LHCN-M2 (cell line): ENCODE data around the gene LAGE3. TPM values are rescaled to one million over a fixed set of nuclear protein-coding genes. Genes with fewer than 3 reads are reported as not detected.

Experiments
- DNase-seq: peaks from one replicate; pipeline ENCODE4 v3.0.0-alpha.2; 2012; ENCODE audit warnings: low read depth
- polyA plus RNA-seq: library from polyadenylated mRNA; unstranded; fragments of >200 nt; gene quantifications from one replicate; pipeline ENCODE4 v1.2.1, GENCODE V29; 2012; ENCODE audit warnings: missing spikeins
- total RNA-seq: library from RNA; depleted of rRNA; stranded (reverse); fragments of >200 nt; gene quantifications from 2 replicates; pipeline ENCODE4 v1.2.3, GENCODE V29; 2014; rRNA removed

LAGE3 gene, protein sequence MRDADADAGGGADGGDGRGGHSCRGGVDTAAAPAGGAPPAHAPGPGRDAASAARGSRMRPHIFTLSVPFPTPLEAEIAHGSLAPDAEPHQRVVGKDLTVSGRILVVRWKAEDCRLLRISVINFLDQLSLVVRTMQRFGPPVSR
- total RNA-seq: 66.8 and 70.1 TPM in 2 replicates
- polyA plus RNA-seq: 69.9 TPM

DNA sequence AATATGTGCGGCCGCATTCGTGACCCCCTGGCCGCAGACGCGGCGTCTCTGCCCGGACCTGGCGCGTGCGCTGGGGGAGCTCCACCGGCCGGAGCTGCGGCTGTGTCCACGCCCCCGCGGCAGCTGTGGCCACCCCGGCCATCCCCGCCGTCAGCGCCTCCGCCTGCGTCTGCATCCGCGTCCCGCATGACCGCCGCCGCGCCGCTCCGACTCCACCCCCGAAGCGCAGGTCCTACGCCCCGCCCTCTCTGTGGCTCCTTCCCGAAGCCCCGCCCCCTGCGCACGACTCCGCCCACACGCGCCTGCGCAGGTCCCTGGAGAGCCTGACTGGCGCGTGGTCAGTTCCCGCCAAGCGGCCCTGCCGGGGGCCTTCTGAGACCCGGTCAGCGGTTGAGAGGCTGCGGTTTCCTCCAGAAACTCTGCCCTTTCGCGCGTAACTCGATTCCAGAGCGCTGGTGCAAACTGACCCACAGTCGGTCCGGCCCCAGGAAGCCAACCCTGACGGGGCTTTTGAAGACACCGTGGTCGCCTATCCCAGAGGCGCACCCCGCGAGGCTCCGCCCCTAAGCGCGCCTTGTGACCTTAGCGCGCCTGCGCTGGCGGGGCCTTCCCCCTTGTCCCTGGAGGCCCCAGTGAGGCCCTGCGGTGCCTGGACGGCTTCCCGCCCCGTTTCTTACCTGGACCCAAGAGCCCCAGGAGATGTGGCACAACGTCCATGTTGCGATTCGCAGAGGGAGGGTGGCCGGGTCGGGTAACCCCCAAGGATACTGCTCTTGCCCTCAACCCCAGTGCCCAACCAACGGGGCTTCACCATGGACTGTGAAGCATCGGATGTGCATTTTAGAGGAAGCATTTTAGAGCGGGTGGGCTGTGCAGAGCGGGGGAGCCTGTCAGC, at the start of gene LAGE3:
Gene LAGE3 (minus strand): TSS at position 554 of the 895 bp plus-strand sequence. CDS start 366 bp downstream, at position 188.
- DNase-seq: peak; percentile 82

DNA sequence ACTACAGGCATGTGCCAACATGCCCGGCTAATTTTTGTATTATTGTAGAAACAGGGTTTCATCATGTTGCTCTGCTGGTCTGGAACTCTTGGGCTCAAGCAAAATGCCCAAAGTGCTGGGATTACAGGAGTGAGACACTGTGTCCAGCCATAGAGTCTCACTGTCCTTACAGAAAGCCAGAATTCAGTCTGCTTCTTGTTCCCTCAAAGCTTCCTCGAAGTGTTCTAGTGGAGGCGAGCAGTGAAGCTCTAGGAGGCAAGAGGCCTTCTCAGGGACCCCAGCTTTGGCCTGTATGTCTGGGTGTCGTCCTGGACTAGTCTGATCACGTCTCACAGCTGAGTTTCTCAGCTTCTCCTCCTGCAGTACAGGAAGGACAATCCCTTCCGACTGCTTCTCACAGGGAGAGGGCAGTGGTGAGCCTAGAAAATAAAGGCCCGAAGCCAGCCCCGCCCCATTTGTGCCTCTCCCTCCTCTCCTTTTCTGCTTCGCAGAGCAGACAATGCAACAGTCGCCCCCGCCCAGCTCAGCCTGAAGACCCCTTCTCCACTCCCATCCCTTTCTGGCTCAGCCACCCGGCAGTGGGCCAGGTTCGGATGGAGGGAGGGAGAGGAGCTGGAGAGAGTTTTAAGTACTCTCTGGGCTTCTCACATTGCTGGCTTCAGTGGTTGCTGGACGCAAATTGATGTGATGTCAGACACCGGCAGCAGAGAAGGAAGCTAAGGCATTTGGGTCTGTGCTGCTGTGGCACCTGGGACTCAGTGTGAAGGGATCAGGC, 48.0 kb upstream of the LAGE3 start:
- peak; percentile 76 for DNase-seq

DNA sequence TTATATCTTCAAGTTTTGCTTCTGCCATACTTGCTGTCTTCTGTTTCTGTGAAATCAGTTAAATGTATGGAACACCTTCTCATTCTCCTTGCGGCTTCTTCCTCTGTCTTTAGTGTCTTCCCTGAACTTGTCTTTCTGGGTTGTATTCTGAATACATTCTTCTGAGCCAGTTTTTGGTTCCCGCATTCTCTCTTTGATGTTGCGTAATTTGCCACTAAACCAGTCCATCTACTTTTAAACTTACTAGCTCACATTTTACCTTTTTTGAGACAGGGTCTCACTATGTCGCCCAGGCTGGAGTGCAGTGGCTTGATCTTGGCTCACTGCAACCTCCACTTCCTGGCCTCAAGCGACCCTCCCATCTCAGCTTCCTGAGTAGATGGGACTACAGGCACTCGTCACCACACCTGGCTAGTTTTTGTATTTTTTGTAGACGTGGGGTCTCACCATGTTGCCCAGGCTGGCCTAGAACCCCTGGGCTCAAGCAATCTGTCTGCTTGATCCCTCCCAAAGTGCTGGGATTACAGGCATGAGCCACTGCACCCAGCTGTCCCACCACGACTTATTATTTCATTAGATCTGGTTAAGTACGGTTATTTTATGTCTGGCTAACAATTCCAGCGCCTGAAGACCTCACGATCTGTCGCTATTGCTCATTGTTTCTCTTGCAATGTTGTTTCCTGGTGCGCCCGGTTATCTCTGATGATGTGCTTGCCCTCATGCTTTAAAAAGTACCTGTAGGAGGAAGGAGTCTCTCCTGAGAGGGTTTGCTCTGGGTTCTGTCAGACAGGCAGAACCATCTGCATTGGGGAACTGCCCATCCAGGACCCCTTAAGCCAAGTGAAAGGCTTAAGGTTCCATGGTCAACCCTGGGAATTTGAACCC, 46.8 kb upstream of the LAGE3 start:
- no peak for DNase-seq

DNA sequence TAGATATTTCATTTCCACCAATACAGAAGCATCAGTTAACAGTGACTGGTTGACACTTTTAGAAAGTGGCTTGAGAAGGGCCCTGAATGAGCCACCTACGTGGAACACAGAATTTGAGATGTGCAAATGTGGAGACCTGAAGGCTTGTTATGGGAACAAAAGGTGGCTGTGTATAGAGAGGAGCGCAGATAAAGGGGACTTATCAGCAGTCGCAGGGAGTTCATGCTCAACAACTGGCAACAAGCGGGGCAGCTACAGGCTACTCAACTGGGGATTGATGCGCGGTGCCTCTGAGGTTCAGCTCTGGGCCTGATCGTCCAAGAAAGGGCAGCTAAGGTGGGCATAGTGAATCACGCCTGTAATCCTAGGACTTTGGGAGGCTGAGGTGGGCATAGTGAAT, 40.3 kb upstream of the LAGE3 start:
- DNase-seq: no peak

DNA sequence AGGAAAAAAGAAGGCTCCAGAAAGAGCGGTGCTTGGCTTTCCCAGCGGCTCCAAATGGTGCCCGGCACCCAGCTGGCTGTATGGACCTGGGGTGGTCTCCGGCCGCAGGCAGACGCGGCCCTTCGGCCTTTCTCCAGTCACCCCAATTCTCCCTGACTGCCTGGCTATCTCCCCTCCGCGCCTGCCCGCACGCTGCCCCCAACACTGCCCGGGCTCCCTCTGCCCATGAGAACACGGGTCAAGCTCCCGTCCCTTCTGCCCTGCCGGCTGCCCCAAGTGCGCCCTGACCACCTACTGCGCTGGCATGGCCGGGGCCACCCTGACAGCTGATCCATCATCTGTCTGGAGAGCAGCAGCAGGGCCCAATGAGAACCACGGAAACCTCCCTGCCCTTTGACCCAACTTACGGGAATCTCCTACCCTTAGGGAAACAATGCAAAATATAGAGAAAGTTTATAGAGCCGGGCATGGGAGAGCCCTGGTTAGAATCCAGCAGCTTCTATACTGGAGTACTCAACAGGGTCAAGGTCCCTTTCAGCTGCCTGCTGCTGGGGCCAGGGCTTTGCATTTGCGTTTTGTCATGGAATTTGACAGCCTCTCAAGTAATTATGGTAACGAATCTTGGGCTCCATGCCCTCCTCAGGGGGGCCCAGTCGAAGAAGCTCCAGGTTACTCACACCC, 38.2 kb upstream of the LAGE3 start:
- no peak for DNase-seq

DNA sequence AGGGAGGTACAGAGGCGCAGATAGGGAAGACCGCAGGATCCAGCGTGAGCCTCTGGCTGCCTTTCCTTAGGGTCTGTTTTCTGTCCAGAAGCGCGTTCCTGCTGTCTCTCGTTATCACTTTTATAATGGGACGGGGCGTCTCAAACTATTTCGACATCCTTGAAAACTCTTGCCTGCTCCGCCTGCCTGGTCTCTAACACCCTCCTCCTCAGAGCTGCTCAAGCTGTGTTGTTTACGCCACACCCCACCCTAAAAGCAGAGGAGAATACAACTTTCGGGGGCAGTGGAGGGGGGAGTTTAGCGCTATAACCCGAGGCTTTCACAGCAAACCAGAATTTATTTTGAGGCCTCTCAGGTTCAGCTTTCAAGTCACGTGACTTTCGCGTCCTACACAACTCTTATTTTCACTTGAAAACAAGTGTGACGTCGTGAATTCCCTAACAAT, 37.6 kb upstream of the LAGE3 start:
- peak; percentile 17 for DNase-seq

DNA sequence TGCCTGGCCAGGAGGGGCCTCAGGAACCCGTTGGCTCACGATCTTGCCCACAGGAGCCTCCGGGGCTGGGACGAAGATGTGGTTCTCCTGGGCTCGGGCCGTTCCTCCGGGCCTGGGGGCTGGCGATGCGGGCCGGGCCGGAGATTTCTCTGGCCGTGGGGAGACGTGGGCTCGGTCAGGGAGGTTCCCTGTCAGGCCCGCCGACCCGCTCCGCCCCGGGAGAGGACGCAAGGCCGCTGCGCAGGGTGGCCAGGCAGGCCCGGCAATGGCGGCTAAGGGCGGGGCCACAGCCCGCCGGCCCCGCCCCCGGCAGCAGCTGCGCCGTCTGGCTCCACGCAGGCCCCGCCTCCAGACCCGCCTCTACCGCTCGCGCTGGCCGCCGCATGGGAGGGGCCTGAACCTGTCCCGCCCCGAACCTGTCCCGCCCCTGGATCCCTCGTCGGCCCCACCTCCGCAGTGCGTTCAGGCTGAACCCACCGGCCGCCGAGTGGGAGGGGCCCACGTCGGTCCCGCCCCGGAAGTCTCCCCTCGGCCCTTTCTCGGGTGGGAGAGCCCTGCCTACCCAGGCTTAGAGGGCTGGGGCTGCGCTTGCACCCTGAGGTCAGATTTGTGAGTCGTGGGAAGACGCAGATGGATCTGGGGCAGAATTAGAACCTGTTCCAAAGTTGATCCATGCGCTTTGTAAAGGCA, 37.0 kb upstream of the LAGE3 start, which contains the start of gene FAM3A:
Gene FAM3A (minus strand): TSS at position 267 of the 690 bp plus-strand sequence. CDS start 460 bp downstream, outside the sequence.
- peak; percentile 78 for DNase-seq

DNA sequence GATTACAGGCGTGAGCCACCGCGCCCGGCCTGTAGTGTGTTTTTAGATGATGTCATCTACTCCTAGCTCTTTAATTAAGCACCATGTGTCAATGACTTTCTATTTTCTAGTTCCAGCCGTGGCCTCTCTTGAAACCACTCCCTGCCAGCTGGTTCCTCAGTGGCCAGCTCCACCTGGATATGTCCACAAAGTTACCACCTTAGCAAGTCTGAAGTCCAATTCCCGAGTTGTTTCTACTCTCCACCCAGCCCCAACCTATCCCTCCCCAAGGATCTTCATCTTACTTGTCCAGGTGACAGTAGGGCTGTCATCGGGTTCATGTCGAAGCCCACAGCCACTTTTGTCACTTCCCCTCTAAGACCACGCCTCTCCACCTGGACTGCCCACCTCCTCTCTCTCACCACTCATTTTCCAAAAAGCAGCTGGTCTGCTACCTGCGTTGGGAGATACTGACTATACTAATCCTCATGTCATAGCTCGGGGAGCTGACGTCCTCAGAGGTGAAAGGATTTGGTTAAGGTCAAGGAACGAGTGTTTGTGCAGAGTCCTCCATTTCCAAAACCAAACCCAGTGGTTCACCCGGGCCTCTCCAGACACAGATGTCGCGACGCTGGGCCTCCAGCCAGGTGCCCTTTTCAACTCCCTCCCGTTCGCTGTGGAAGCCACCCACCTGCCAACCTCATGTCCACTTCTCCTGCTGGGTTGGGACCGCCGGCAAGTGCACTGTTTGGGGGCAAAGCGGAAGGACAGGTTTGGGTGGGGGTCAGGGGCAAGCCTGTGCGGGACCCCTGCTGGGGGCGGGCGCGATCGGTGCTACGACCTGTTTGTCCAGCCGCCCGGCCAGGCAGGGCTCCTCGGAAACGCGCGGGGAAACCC, 36.2 kb upstream of the LAGE3 start:
- no peak for DNase-seq

DNA sequence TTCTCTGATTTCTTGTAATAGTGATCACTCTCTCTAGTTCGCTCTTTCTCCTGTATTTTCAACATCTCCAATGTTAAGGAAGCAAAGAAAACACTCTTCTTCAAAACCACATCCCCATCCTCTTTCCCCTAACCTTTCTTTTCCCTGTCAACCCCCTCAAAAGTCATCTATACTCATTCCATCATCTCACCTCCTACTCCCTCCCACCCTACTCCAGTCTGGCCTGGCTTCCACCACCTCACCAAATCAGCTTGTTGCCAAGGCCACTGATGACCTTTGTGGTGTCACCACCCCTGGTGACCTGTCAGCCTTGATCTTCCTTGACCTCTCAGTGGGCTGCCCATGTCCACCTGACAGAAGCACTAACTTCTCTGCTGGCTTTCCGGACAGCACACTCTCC, 34.6 kb upstream of the LAGE3 start:
- DNase-seq: no peak

DNA sequence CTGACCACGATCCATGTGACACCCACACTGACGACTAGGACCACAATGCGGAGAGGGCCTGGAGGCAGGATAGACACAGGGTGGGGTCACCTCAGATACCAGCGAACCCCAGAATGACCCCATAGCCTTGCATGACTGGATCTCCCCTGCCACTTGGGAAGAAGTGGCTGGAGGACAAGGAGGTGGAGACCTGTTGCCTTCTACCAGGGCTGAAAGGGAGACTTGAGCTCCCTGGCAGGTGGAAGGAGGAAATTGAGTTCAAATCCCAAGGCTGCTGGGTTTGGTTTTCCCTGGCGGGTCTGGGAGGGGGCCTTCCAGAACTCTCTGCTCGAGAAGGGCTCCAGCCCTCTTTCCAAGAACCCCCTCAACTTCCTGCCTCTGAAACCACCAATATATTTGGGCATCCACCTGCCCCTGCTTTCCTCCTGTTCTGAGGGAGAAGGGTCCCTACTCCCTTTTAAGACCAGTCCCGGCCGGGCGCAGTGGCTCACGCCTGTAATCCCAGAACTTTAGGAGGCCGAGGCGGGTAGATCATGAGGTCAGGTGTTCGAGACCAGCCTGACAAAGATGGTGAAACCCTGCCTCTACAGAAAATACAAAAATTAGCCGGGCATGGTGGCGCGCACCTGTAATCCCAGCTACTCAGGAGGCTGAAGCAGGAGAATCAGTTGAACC, 33.9 kb upstream of the LAGE3 start:
- no peak for DNase-seq

DNA sequence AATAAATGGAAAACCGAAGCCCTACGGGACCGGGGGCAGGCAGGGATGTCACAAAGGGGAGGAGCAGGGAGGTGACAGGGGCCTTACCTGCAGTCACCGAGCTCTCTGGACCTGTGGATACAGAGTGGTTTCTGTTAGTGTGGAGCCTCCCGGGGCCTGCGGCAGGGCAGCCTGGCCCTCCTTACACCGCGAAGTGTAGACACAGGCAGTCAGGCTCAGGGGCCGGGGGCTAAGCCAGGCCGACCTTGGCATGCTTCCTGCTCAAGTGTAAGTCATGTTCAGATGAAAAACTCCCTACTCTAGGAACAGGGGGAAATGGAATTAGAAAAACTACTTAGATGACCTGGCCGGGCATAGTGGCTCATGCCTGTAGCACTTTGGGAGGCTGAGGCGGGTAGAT, 32.7 kb upstream of the LAGE3 start:
- DNase-seq: no peak

DNA sequence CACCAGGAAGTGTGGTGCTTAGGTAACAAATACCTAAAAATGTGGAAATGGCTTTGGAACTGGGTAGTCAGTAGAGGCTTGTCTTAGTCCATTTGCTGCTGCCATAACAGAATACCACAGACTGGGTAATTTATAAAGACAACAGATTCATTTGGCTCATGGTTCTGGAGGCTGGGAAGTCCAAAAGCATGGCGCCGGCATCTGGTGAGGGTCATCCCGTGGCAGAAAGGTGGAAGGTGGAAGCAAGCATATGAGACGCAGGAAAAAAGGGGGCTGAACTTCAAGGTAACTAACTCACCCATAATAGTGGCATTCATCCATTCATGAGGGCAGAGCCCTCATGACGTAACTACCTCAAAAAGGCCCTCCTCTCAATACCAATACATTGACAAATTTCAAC, 30.4 kb upstream of the LAGE3 start:
- no peak for DNase-seq

DNA sequence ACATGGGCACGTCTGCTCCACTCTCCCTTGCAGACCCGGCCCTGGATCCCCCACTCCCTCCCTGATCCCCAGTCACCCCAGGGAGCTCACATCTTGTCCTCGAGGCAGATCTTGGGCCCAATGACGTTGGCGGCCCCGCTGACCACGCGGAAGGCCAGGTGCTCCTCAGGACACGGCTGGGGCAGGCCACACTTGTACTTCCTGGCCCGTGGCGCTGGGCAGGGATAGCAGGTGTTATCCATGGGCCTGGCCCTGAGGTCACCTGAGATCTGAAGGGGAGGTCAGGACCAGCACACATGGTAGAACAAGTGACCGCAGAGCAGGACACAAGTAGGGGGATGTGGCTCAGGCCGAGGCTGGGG, 29.3 kb upstream of the LAGE3 start:
- DNase-seq: no peak

DNA sequence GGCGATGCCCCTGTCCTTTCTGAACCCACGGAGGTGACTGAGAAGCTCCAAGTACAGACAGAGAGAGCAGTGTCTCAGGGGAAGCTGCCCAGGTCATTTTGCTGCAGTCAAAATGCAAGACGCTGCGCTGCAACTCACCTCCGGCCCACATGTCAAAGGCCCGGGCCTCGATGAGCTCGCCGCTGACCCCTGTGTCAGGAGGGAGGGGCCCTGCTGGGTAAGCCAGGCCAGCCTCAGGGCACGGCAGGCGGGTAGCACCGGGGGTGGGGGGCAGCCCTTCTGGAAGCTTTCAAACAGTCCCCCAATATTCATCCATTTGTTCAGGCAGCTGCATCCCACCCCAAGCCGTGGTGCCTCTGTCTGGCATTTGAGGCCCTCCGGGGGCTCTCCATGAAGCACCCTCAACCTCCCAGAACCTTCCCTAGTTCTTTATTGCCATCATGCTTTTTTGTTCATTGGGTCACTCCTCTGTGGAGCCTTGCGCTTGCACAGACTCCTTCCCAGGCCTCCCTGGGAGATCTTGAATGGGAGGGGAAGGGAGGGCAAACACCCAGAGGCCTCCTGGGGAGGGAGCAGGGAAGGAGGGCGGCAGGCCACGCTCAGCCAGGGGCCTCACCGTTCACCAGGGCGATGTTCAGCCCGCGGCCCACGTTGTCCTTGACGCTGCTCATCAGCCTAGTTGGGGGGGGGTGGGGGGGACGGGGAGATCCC, 28.7 kb upstream of the LAGE3 start:
- no peak for DNase-seq

DNA sequence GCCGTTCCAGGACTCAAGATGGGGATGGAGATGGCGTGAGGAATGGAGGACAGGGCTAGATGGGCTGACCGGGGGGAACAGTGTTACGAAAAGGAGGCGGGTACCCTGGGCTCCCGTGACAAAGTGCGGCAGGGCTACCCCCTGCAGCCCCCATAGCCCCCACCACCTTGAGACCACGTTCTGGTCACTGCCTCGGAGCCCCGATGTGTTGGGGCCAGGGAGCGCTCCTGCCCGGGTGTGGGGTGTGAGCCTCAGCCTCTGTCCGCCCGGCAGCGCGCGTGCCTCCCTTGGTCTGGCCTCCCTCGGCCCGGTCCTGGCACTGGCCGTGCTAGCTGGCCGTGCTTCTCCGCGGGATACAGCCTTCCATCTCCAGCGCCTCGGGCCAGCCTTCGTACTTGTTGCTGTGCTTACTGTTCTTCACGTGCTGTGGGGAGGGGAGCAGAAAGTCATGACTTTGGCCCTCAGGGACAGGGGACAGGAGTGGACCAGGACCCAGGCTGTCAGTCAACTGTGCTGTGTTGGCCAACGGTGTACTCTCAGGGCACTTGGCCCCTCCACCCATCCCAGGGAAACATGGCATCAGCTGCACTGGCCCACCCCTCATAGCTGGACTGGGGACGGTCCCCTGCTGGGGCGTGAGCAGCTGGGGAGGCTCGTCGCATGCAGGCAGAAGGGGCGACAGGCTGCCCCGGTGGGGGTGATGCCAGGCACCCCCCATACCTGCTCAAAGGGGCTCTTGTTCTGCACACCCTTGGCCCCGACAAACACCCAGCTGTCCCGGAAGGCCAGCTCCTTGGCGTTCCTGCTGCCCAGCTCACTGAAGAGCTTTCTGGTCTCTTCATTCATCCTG, 27.6 kb upstream of the LAGE3 start:
- no peak for DNase-seq

DNA sequence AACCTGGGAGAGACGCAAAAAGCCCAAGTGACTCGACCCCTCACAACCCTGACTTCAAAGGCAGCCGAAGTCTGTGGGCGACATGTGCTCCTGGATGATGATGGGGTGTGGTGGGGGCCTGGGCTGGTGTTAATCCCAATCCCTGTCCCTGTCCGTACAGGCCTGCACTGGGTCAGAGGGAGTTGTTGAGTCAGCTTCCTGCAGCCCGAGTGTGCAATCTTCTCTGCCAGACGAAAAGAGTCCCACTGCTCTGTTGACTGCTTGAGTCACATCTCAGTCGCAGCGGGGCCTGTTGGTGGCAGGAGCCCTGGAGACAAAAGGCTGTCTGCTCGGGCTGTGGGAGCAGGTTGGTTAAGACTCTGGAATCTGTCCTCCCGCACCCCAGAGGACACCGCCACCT, 26.7 kb upstream of the LAGE3 start:
- peak; percentile 43 for DNase-seq

DNA sequence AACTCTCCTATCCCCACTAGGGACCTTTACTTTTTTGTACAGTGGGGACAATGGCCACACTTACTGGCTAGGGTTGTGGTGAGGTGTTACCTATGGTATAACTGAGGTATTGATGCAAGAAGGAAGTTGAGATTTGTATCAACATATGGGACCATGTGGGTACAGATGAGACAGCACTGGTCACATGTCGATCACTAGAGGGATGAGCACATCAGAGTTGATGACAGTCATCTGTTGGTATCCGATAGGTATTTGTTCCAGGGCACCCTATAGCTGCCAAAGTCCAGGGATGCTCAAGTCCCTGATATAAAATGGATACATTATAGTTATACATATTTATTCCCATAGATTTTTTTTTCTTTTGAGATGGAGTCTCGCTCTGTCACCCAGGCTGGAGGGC, 23.9 kb upstream of the LAGE3 start:
- no peak for DNase-seq
